Lung (tissue), 12 donors: Measurements from ENCODE around the gene MDFI. TPM values are rescaled to one million over a fixed set of nuclear protein-coding genes. Genes with fewer than 3 reads are reported as not detected.

Experiments used
- ATAC-seq: fragments of 200-7000 bp; cut with Tn5 transposase; one replicate; pipeline ENCODE4 v1.9.1; 2020; ENCODE audit warnings: moderate number of reproducible peaks; ENCODE audit not compliant: insufficient read depth, low FRiP score
- DNase-seq, 3 donors: peaks; one replicate each; pipeline ENCODE4 v3.0.0-alpha.2; 2013 to 2017
- H3K27ac ChIP-seq, 2 donors: one replicate each; pipeline ENCODE4 v1.5.1; 2013; ENCODE audit warnings: mild to moderate bottlenecking in 2 of 2, moderate library complexity in 2 of 2, control low read depth in 1 of 2, inconsistent platforms in 1 of 2, low read depth in 1 of 2, low read length in 1 of 2
- H3K27me3 ChIP-seq, 3 donors: one replicate each; pipeline ENCODE4 v1.5.1; 2013; ENCODE audit warnings: low read length in 2 of 3; ENCODE audit not compliant: control insufficient read depth in 3 of 3, insufficient read depth in 3 of 3
- H3K36me3 ChIP-seq, 4 donors: one replicate each; pipeline ENCODE4 v1.5.1; 2013; ENCODE audit warnings: low read length in 4 of 4, mild to moderate bottlenecking in 1 of 4, moderate library complexity in 1 of 4; ENCODE audit not compliant: control insufficient read depth in 4 of 4, insufficient read depth in 4 of 4
- H3K4me1 ChIP-seq, 5 donors: one replicate each; pipeline ENCODE4 v1.5.1; 2013; ENCODE audit warnings: low read length in 5 of 5, mild to moderate bottlenecking in 2 of 5, moderate library complexity in 1 of 5; ENCODE audit not compliant: control insufficient read depth in 5 of 5, insufficient read depth in 5 of 5
- H3K4me3 ChIP-seq: one replicate; pipeline ENCODE4 v1.5.1; 2013; ENCODE audit warnings: mild to moderate bottlenecking, control low read depth, moderate library complexity
- H3K9ac ChIP-seq, 2 donors: one replicate each; pipeline ENCODE4 v1.5.1; 2013; ENCODE audit warnings: low read length in 2 of 2, control low read depth in 1 of 2; ENCODE audit not compliant: insufficient read depth in 1 of 2
- H3K9me3 ChIP-seq, 4 donors: one replicate each; pipeline ENCODE4 v1.5.1; 2013; ENCODE audit warnings: low read length in 3 of 4, mild to moderate bottlenecking in 1 of 4, moderate library complexity in 1 of 4; ENCODE audit not compliant: control insufficient read depth in 4 of 4, insufficient read depth in 3 of 4
- WGBS, 2 donors: extraction: QIAGEN DNeasy Blood & Tissue Kit; methylation state at CpG; one replicate each; pipeline ENCODE4 v1.1.7; 2013; 5-methylcytosine and 5-hydroxymethylcytosine counted together
- polyA plus RNA-seq, 2 donors: library from polyadenylated mRNA; stranded (reverse); fragments of 200-250 nt; gene quantifications; one replicate each; pipeline ENCODE4 v1.2.1, GENCODE V29; 2013
- total RNA-seq, 2 donors: library from RNA; depleted of rRNA in 1 of 2; stranded (reverse); fragments of >200 nt in 1 of 2; gene quantifications; one replicate each; pipeline ENCODE4 v1.2.1, GENCODE V29; 2014 to 2021
- TF ChIP-seq, protein P1 (sequence below): IDR thresholded peaks from 2 replicates; pipeline ENCODE4 v1.5.1; 2012; ENCODE audit warnings: mild to moderate bottlenecking; ENCODE audit errors: control extremely low read depth, extremely low read depth
- donor health status: control.
- donor health status: control.
- donor health status: Bipolar disorder and iron deficiency.
- donor health status: healthy.
- donor health status: DM: yes; HTN: yes; CAD: no.

Gene MDFI
- total and polyA plus RNA-seq, 4 donors: 16.4 to 36.4 (median 21.9) TPM

DNA sequence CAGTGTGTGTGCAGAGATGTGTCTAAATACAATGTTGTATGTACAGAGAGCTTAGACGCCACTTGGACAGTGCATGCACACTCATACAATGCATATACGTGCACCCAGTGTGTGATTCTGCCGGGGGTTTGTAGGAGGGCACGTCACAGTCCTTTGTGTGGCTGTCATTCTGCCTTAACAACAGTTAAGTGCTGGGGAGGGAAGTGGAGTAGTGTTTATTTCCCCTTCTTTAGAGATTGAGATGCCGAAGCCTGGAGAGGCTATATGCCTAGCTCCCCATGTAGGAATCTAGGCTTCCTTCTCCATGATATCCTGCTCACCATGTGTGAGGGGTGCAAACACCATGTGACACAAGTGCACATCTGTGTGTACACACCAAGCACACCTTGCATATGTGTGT lies 38.2 kb downstream of the MDFI start:
- DNase-seq (no peak), ATAC-seq (no peak)
- Histone ChIP-seq H3K27ac (no peak overlapping the region), H3K4me3 (no peak overlapping the region), H3K4me1 (no peaks in the 10 kb centered on the region), H3K9me3 (no peaks in the 10 kb centered on the region), H3K36me3 (no peaks in the 10 kb centered on the region), H3K9ac (no peak overlapping the region), H3K27me3 (no peaks in the 10 kb centered on the region)
- WGBS, 2 donors: 52 to 74% methylated on average over 5 of the region's 5 CpGs
- TF ChIP-seq, protein P1, sequence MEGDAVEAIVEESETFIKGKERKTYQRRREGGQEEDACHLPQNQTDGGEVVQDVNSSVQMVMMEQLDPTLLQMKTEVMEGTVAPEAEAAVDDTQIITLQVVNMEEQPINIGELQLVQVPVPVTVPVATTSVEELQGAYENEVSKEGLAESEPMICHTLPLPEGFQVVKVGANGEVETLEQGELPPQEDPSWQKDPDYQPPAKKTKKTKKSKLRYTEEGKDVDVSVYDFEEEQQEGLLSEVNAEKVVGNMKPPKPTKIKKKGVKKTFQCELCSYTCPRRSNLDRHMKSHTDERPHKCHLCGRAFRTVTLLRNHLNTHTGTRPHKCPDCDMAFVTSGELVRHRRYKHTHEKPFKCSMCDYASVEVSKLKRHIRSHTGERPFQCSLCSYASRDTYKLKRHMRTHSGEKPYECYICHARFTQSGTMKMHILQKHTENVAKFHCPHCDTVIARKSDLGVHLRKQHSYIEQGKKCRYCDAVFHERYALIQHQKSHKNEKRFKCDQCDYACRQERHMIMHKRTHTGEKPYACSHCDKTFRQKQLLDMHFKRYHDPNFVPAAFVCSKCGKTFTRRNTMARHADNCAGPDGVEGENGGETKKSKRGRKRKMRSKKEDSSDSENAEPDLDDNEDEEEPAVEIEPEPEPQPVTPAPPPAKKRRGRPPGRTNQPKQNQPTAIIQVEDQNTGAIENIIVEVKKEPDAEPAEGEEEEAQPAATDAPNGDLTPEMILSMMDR: no peak

DNA sequence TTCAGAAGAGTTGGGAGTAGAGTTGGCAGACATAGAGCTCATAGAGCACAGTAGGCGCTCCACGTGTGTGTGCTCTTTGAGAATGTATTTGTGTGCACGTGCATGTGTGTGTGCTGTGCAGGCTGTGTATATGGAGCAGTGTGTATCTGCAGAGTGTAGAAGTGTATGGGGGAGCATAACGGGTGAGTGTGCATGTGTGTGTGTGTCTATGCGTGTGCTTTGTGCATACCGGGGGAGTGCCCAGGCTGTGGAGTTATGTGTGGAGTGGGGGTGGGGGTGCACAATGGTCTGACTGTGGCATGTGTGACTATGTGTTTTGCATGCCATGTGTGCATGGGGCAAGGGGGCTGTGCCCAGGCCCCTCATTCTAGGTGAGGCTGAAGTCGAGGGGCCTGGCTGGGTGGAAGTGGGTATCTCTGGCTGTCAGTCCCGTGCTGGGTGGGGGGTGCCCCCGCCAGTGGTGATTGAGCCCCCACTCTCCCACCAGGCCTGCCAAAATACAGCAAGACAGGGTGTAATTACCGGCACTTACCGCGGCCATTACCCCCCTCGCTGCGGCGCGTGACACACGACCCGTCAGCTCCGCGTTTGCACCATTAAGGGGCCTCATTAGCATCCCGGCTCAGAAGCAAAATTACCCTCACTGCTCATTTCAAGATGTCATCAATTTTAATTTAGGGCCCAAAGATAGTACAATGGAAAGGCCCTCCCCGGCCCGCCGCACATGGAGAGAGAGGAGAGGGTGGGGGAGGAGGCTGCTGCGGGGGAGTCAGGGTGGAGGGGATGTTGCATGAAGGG lies 39.1 kb downstream of the MDFI start:
- Histone ChIP-seq H3K9ac (no peak overlapping the region), H3K36me3 (no peaks in the 10 kb centered on the region), H3K4me3 (no peak overlapping the region), H3K27me3 (no peaks in the 10 kb centered on the region), H3K9me3 (no peaks in the 10 kb centered on the region), H3K27ac (no peak overlapping the region), H3K4me1 (peaks cover 0 to 4% (median 0%) of the 10 kb centered on the region in 5 donors)
- TF ChIP-seq, protein P1: no peak
- WGBS, 2 donors: 89 to 94% methylated on average over 25 of the region's 25 CpGs
- no peak for DNase-seq
- no peak for ATAC-seq

DNA sequence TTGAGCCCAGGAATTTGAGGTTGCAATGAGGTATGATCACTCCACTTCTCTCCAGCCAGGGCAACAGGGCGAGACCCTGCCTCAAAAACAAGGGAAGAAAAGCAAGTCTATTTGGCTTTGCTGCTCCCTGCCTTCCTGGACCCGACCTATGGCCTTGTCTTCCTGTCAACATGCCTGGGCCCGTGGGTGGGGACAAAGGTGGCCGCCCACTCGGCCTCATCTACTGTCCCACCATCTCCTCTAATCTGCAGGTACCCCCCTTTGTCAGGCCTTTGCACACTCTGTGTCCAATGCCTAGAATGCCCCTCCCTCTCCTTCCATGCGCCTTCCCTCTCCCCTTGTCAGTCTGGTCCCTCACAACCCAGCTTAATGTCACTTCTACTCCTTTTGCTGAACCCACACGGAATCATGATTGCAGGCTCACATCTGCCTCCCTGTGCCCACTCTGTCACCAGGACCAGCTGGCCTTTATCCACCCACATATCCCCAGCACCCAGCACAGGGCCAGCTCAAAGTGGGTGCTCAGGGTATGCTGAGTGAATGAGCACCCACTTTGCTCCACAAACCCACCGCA lies 40.3 kb downstream of the MDFI start:
- Histone ChIP-seq H3K27ac (no peak overlapping the region), H3K4me1 (peaks cover 0 to 16% (median 0%) of the 10 kb centered on the region in 5 donors), H3K9me3 (no peaks in the 10 kb centered on the region), H3K27me3 (no peaks in the 10 kb centered on the region), H3K36me3 (no peaks in the 10 kb centered on the region), H3K4me3 (no peak overlapping the region), H3K9ac (no peak overlapping the region)
- WGBS, 2 donors: 87 to 94% methylated on average over 8 of the region's 8 CpGs
- TF ChIP-seq, protein P1: no peak
- DNase-seq (no peak), ATAC-seq (no peak)
